ENCODE results near the gene SERP2. TPM values are rescaled to one million over a fixed set of nuclear protein-coding genes. Genes with fewer than 3 reads are reported as not detected.

SERP2 gene
- total RNA-seq, 4 donors from 2014 or later = 3.6 to 5.7 (median 4.7) TPM; not detected in 1

DNA sequence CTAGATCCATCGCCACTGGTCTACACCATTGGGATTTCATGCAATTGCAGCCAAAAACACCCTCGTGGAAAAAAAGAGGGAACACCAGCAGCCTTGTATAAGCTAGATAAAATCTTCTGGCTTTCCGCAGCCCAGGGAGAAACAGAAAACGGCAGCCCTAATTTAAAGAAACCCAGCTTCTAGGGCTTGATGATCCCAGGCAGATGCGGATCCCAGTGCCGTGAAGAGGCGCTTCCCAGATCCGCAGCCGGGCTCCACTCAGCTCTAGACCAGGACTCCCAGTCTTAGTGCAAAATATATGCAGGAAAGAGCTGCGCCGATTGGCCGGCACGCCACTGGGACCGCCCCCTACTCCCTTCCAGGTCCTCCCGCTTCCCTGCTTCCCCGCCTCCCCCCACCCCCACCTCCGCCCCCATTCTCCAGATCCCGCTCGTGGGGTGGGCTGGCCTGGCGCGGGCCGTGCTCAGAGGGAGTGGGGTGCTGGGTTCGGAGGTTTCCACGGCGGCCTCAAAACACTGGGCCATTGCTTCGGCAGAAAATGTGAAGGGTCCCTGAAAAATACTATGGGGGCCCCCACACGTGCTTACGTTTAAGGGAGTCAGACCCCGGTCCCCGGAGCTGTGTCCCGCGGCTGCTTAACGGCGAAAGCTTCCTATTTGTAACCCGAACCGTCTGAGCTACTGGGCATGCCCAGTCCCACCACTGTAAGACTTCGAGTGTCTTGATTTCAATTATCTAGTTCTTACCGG lies 63.1 kb downstream of the SERP2 start:
- Histone ChIP-seq H3K9me3 (no peaks in the 10 kb centered on the region), H3K27me3 (no peaks in the 10 kb centered on the region), H3K27ac (peak overlapping the region; percentile 94 to 99 (median 98)), H3K4me3 (replicated peaks in 1 of 3) (peak overlapping the region; percentile 39 to 82 (median 44)), H3K36me3 (peaks cover 12 to 18% of the 10 kb centered on the region in 2 donors), H3K4me1 (peaks cover 14 to 23% of the 10 kb centered on the region in 2 donors)
- intact Hi-C loops (cut with DNase I) = loop anchor here (5.0 to 10.0 kb wide), 3 partner anchors 242 to 384 kb away; no protein-coding TSS in a partner anchor
- WGBS, 2 donors = 0% methylated on average over 21 to 29 of the region's 38 CpGs
- peak; percentile 96 to 97 for DNase-seq
- TF ChIP-seq, protein P1, sequence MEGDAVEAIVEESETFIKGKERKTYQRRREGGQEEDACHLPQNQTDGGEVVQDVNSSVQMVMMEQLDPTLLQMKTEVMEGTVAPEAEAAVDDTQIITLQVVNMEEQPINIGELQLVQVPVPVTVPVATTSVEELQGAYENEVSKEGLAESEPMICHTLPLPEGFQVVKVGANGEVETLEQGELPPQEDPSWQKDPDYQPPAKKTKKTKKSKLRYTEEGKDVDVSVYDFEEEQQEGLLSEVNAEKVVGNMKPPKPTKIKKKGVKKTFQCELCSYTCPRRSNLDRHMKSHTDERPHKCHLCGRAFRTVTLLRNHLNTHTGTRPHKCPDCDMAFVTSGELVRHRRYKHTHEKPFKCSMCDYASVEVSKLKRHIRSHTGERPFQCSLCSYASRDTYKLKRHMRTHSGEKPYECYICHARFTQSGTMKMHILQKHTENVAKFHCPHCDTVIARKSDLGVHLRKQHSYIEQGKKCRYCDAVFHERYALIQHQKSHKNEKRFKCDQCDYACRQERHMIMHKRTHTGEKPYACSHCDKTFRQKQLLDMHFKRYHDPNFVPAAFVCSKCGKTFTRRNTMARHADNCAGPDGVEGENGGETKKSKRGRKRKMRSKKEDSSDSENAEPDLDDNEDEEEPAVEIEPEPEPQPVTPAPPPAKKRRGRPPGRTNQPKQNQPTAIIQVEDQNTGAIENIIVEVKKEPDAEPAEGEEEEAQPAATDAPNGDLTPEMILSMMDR (IDR thresholded peaks at IDR 0.05) = no peak
- TF ChIP-seq POLR2A (IDR thresholded peaks at IDR 0.05) = peak; percentile 90 to 100

DNA sequence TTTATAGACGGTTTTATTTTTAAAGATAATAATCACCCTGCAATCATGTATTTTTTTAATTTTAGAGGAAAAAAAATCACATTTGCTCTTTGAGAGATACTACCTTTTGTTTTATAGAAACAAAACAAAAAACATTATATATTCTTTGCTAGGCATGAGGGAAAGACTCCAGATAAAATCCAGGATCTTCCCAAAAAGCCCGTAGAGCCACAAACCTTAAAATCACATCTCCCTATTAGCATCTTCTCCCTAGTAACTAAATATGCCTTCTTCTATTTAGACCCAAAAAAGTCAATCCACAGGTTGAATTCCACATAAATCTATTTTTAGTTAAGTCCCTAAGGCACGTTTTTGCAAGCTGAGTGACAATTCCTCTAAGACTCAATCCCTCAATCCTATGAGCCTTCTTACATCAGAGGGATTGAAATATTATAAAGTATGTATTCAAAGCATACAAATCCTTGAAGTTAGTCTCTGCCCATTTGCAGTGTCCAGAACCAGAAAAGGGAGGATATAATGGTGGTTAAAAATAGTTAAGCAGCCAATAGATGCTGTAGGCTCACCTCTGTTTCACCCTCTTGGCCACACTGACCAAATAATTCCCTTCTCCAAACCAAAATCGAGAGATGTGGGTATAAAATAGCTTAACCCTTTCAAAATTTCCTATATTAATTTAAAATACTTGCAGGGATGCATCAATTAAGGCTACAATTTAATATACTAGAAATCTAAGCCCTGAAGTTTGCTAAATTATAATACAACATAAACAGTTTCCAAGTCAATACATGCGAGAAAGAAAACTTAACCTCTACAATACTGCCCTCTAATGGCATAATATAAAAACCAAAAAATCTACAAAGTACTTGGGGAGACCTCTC lies 64.0 kb downstream of the SERP2 start:
- DNase-seq = no peak
- intact Hi-C loops (cut with DNase I) = loop anchor here (2.0 to 10.0 kb wide), 4 partner anchors 243 to 531 kb away; no protein-coding TSS in a partner anchor
- Histone ChIP-seq H3K4me1 (peaks cover 14 to 23% of the 10 kb centered on the region in 2 donors), H3K9me3 (no peaks in the 10 kb centered on the region), H3K27ac (peak overlapping the region; percentile 82 to 99 (median 98)), H3K4me3 (replicated peaks in 1 of 3) (peak overlapping the region in 2 of 3 donors; percentile 44 to 82), H3K27me3 (no peaks in the 10 kb centered on the region), H3K36me3 (peaks cover 12 to 18% of the 10 kb centered on the region in 2 donors)
- 2 to 4% methylated on average over 5 of the region's 5 CpGs for WGBS, 2 donors
- TF ChIP-seq POLR2A (IDR thresholded peaks at IDR 0.05) = no peak
- TF ChIP-seq, protein P1 (IDR thresholded peaks at IDR 0.05) = peak in 5 of 6 experiments; percentile 23 to 74 (median 49)

DNA sequence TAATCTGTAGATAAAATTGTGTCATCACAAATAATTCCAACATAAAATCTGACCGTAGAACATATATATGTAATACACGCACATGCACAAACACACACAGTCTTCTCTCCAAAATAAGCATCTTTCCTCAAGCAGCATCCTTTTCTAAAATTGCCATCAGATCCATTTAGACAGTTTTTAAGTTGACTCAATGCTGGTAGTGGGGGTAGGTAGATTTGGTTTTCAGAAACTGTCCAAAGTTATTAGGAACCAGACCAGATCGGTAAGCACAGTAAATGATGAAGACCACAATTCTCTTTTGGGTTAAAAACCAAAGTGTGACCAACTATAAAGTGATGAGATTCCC lies 64.6 kb downstream of the SERP2 start:
- H3K36me3 ChIP-seq = peaks cover 12 to 13% of the 10 kb centered on the region in 2 donors
- H3K27ac ChIP-seq = no peak overlapping the region
- H3K27me3 ChIP-seq = no peaks in the 10 kb centered on the region
- intact Hi-C loops (cut with DNase I) = loop anchor here (2.0 to 10.0 kb wide), 4 partner anchors 243 to 531 kb away; no protein-coding TSS in a partner anchor
- H3K4me1 ChIP-seq = peaks cover 12 to 23% of the 10 kb centered on the region in 2 donors
- H3K9me3 ChIP-seq = no peaks in the 10 kb centered on the region
- DNase-seq = no peak
- TF ChIP-seq POLR2A (IDR thresholded peaks at IDR 0.05) = no peak
- TF ChIP-seq, protein P1 (IDR thresholded peaks at IDR 0.05) = no peak
- WGBS, 2 donors = 13 to 17% methylated on average over 3 of the region's 3 CpGs
- no peak overlapping the region for H3K4me3 ChIP-seq (replicated peaks in 1 of 3)

DNA sequence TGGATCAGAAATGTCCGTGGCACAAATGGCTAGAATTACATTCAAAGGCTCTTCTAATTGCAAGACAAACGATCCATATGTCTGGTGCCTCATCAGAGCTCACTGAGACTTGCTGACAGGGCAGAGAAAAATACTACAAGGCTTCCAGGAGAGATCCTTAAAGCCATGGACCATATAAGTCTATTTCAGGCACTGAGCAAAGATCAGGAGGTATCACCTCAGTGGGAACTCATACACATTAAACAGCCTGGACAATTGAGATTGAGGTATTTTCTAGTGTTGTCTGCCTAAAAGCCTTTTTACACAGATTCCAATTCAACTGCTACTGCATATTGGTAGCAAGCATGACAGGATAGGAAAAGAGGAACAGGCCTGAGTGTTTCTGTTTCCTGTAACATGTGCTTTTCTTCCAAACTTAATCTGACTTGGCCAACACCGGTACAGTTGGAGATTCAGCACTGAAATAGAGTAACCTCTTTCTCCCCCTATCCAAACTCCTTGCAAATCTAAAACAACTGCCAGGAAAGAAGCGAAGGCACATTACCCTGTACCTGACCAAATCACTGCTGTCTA lies 65.9 kb downstream of the SERP2 start:
- Histone ChIP-seq H3K27ac (no peak overlapping the region), H3K4me3 (replicated peaks in 1 of 3) (no peak overlapping the region), H3K4me1 (peaks cover 2 to 9% of the 10 kb centered on the region in 2 donors), H3K36me3 (peaks cover 1 to 2% of the 10 kb centered on the region in 2 donors), H3K9me3 (no peaks in the 10 kb centered on the region), H3K27me3 (no peaks in the 10 kb centered on the region)
- intact Hi-C loops (cut with DNase I) = loop anchor here (2.0 to 10.0 kb wide), 4 partner anchors 245 to 533 kb away; no protein-coding TSS in a partner anchor
- no peak for DNase-seq
- TF ChIP-seq, protein P1 (IDR thresholded peaks at IDR 0.05) = no peak
- TF ChIP-seq POLR2A (IDR thresholded peaks at IDR 0.05) = no peak
- 69 to 80% methylated on average over 4 of the region's 4 CpGs for WGBS, 2 donors

Data from thyroid gland (tissue), 4 donors.